Uterus (tissue), 4 donors: Measurements from ENCODE around the gene LIF. TPM values are rescaled to one million over a fixed set of nuclear protein-coding genes. Genes with fewer than 3 reads are reported as not detected.

ENCODE experiments used
- DNase-seq, 2 donors: peaks; one replicate each; pipeline ENCODE4 v3.0.0-alpha.2; 2019 to 2020
- H3K27ac ChIP-seq, 2 donors: fragments of 200-600 bp; sonication (generic); 1 replicate in 1 of 2; 2 replicates in 1 of 2; pipeline ENCODE4 v1.5.1; 2016 to 2018
- H3K27me3 ChIP-seq, 2 donors: fragments of 200-600 bp; sonication (generic); one replicate each; pipeline ENCODE4 v1.5.1; 2018 to 2019; ENCODE audit warnings: control low read depth in 1 of 2
- H3K36me3 ChIP-seq, 2 donors: fragments of 200-600 bp; sonication (generic); one replicate each; pipeline ENCODE4 v1.5.1; 2019; ENCODE audit warnings: control low read depth in 1 of 2
- H3K4me1 ChIP-seq, 2 donors: fragments of 200-600 bp; sonication (generic); one replicate each; pipeline ENCODE4 v1.5.1; 2018 to 2019; ENCODE audit warnings: control low read depth in 1 of 2
- H3K4me3 ChIP-seq, 2 donors: fragments of 200-600 bp; sonication (generic); 1 replicate in 1 of 2; 2 replicates in 1 of 2; pipeline ENCODE4 v1.5.1; 2018 to 2019; ENCODE audit warnings: mild to moderate bottlenecking in 1 of 2
- H3K9me3 ChIP-seq, 2 donors: fragments of 200-600 bp; sonication (generic); one replicate each; pipeline ENCODE4 v1.5.1; 2019; ENCODE audit warnings: control low read depth in 1 of 2
- CTCF ChIP-seq, 4 experiments: fragments of 200-600 bp in 2 of 4; fragments of 450-650 bp in 2 of 4; sonication (generic) in 2 of 4; IDR thresholded peaks; one replicate each; pipeline ENCODE4 v1.5.1; 2016 to 2019; ENCODE audit warnings: antibody characterized with exemption in 4 of 4, mild to moderate bottlenecking in 2 of 4, moderate library complexity in 1 of 4
- POLR2A ChIP-seq, 2 donors: fragments of 450-650 bp; IDR thresholded peaks; one replicate each; pipeline ENCODE4 v1.6.1; 2016; ENCODE audit warnings: antibody characterized with exemption in 2 of 2, mild to moderate bottlenecking in 1 of 2, moderate library complexity in 1 of 2
- intact Hi-C: fragments of 100-400 bp; cut with DNase I; formaldehyde crosslinking; loops from one replicate; pipeline ENCODE4 v1.15.1; 2023; ENCODE audit warnings: low total_unique reads
- total RNA-seq, 4 donors: library from RNA; depleted of rRNA in 3 of 4; stranded (reverse); fragments of >200 nt in 3 of 4; gene quantifications; one replicate each; pipeline versions ENCODE4 v1.1.0 to v1.2.4, GENCODE V29; 2014 to 2023
- donor health status: DM: yes; HTN: yes; CAD: no.

Gene LIF
- total RNA-seq, 4 donors from 2014 or later = under 0.01 to 3.0 (median 1.5) TPM; not detected in 1

- H3K4me3 ChIP-seq = no peak overlapping the region
- no peak for DNase-seq
- no peaks in the 10 kb centered on the region for H3K9me3 ChIP-seq
- H3K27me3 ChIP-seq = no peaks in the 10 kb centered on the region
- no peaks in the 10 kb centered on the region for H3K4me1 ChIP-seq
- intact Hi-C loops = no loop called here
- no peak overlapping the region for H3K27ac ChIP-seq
- TF ChIP-seq CTCF (IDR thresholded peaks at IDR 0.05) (no peak), POLR2A (IDR thresholded peaks at IDR 0.05) (no peak)
- no peaks in the 10 kb centered on the region for H3K36me3 ChIP-seq
These were observed 23.3 kb downstream of the LIF start for GRCh38 chr22:30223303-30223702.

GRCh38 chr22:30222321-30222720, 24.2 kb downstream of the LIF start:
- no peaks in the 10 kb centered on the region for H3K4me1 ChIP-seq
- intact Hi-C loops = no loop called here
- TF ChIP-seq CTCF (IDR thresholded peaks at IDR 0.05) (no peak), POLR2A (IDR thresholded peaks at IDR 0.05) (no peak)
- no peaks in the 10 kb centered on the region for H3K9me3 ChIP-seq
- no peak for DNase-seq
- no peaks in the 10 kb centered on the region for H3K36me3 ChIP-seq
- no peak overlapping the region for H3K4me3 ChIP-seq
- no peaks in the 10 kb centered on the region for H3K27me3 ChIP-seq
- no peak overlapping the region for H3K27ac ChIP-seq

GRCh38 chr22:30221121-30221992, 25.2 kb downstream of the LIF start:
- Histone ChIP-seq H3K36me3 (no peaks in the 10 kb centered on the region), H3K9me3 (no peaks in the 10 kb centered on the region), H3K4me3 (no peak overlapping the region), H3K27me3 (no peaks in the 10 kb centered on the region), H3K27ac (no peak overlapping the region), H3K4me1 (no peaks in the 10 kb centered on the region)
- intact Hi-C loops = no loop called here
- no peak for DNase-seq
- no peak for TF ChIP-seq POLR2A (IDR thresholded peaks at IDR 0.05)
- TF ChIP-seq CTCF (IDR thresholded peaks at IDR 0.05) = no peak

GRCh38 chr22:30220338-30221012, 26.1 kb downstream of the LIF start:
- intact Hi-C loops = no loop called here
- no peaks in the 10 kb centered on the region for H3K4me1 ChIP-seq
- no peak for DNase-seq
- H3K27ac ChIP-seq = no peak overlapping the region
- H3K36me3 ChIP-seq = no peaks in the 10 kb centered on the region
- no peaks in the 10 kb centered on the region for H3K27me3 ChIP-seq
- no peaks in the 10 kb centered on the region for H3K9me3 ChIP-seq
- TF ChIP-seq CTCF (IDR thresholded peaks at IDR 0.05) (no peak), POLR2A (IDR thresholded peaks at IDR 0.05) (no peak)
- H3K4me3 ChIP-seq = no peak overlapping the region

- H3K36me3 ChIP-seq = no peaks in the 10 kb centered on the region
- TF ChIP-seq CTCF (IDR thresholded peaks at IDR 0.05) (no peak), POLR2A (IDR thresholded peaks at IDR 0.05) (no peak)
- intact Hi-C loops = no loop called here
- no peaks in the 10 kb centered on the region for H3K27me3 ChIP-seq
- H3K4me1 ChIP-seq = no peaks in the 10 kb centered on the region
- H3K4me3 ChIP-seq = no peak overlapping the region
- H3K9me3 ChIP-seq = no peaks in the 10 kb centered on the region
- no peak overlapping the region for H3K27ac ChIP-seq
- DNase-seq = no peak
These were observed 26.8 kb downstream of the LIF start for GRCh38 chr22:30219668-30220278.
